T-helper 1 cell (primary cell): ENCODE results near the gene PEX11G.

ENCODE experiments used
- DNase-seq, 5 donors: peaks; one replicate each; pipeline ENCODE4 v3.0.0-alpha.2; 2012 to 2020
- total RNA-seq, 4 donors: gene quantifications; one replicate each; lab custom pipeline; 2026; lab: John Stamatoyannopoulos, UW

Gene PEX11G
- 0 to 0.83 (median 0.54) reads per million in 4 donors for total RNA-seq

DNA sequence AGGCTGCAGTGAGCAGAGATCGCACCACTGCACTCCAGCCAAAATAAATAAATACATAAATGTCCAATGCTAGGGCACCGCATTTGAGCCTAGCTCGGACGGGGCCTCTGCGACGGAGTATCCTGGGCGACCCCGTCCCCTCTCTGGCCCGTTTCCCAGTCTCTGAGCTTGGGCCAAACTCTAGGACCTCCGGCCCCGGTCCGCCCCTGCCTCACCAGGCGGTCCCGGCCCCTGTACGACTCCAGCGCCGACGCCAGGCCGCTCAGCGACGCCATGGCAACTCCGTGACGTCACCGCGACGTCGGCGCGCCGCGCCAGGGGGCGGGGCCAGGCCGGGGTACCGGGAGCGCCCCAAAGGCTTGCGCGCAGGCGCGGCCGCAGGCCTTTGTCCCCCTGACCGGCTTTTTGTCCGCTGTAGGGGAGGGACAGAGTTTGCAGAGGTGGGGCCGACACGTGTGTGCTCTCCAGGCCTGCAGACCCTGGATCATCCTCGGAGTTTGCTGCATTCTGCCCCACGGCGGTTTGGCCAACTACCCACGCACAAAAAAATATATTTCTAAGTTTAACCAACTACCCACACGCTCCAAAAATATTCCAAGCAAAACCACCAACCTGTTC, at the start of gene PEX11G:
TSS of gene PEX11G (minus strand) at position 300 of the 618 bp plus-strand sequence. CDS start at position 275, 25 bp downstream.
- peak; percentile 73 to 89 (median 85) for DNase-seq

DNA sequence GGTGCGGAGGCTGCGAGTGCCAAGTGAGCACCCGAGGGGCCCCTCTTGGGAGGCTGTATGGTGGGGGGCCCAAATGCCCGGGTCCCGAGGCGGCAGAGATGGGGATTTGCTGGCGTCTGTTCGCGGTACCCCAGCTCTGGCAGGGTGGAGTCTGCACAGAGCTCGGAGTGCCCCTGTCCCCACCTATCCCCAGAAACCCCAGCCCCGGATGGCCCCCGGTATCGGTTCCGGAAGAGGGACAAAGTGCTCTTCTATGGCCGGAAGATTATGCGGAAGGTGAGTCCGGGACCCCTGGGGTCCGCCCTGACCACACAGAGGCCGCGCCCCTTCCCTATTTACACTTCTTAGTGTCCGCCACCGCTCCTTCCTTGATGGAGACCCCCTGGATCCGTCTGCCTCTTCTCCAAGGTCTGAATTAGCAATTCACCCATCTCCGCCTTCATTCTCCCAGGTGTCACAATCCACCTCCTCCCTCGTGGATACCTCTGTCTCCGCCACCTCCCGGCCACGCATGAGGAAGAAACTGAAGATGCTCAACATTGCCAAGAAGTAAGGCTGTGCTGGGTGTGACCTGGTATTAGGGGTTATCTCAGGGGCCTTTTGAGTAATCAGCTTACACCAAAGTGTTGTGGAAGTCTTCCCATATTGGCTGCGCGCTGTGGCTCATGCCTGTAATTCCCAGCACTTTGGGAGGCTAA, 47.3 kb upstream of the PEX11G start:
- DNase-seq = no peak

DNA sequence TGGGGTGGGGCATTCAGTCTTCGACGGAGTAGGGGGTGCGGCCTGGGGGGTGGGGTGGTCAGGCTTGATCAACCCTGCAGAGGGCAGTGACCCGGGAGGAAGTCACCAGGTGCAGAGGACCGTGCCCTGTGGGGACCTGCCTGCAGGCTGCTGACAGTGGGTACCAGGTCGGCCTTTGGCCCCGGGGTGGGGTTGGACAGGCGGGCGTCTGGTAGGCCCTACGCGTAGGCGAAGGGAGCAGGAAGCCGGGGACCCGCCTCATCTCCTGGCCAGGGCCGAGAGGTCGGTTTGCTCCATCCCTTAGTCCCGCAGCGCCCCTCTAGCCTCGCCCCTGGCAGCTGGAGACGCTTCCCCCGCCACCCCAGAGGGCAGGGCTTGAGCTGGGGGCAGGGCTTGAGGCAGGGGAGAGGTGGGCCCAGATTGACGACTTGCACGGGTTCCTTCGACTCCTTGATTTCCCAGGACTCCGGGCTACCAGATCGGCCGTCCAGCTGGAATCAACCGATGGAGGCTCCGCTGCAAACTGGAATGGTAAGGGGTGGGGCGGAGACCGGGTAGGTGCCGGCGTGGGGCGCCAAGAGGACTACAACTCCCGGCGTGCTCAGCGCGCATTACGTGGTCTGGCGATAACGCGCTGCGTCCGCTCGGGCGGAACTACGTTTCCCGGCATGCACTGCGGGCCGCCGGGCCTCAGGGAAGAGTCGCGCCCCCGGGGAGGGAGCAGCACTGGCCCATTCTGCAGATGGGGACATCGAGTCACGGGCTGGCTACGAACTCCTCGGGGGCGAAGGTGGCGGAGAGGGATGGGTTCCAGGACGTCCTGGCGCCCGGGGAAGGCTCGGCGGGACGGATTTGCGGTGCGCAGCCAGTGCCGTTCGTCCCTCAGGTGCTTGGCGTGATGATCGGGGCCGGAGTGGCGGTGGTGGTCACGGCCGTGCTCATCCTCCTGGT, 46.5 kb upstream of the PEX11G start, which contains the start of gene PNPLA6:
TSS of gene PNPLA6 (plus strand) at position 671 of the 951 bp plus-strand sequence. CDS start at position 743, 72 bp downstream.
- peak; percentile 79 to 92 (median 89) for DNase-seq

DNA sequence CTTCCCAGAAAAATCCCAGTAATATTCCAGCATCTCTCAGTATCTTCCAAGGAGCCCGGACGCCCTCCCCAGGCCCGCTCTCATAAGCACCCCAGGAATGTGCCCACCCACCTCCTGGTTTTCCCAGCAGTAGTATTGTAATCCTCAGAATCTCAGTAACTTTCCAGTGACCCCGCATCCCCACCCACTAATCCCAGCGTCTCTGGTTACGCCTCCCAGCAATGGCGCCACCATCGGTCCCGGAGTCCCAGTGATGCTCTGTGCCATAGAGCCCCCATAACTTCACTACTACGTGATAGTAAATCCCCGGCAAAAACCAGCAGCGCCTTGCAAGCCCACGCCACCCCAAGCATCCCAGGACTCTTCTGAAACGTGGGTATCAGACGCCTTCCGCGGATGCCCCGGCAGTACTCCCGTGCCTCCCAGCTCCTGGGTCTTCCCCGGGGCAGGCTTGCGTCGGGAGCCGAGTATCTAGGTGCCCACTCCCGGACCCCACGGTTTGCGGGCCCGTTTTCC, 45.8 kb upstream of the PEX11G start:
- peak in 1 of 5 donors; percentile 26 for DNase-seq

DNA sequence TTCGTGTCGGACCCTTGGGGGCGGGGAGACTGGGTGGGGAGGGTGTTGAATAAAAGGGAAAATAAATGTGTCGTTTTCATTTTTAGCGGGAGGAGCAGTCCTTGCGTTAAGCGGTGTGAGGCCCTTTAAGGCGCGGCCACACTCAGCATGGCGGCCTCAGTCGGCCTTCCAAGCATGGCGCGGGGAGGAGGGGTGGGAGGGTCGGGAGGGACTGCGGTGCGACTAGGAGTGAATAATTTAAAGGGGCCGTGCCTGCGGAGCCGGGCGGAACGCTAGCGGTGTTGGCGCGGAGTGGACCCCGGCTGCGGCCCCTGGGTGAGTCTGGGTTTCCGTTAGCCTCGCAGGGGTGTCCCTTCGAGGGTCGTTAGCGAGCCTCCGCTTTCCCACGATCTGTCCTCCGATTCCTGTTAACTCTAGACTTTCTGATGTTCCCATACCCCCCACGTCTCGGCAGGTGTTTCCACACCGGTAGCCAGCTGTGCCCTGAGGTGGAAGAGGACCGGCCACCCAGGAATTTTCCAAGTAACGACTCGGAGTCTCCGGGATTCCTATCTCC, 45.2 kb upstream of the PEX11G start:
- peak; percentile 75 to 91 (median 79) for DNase-seq

DNA sequence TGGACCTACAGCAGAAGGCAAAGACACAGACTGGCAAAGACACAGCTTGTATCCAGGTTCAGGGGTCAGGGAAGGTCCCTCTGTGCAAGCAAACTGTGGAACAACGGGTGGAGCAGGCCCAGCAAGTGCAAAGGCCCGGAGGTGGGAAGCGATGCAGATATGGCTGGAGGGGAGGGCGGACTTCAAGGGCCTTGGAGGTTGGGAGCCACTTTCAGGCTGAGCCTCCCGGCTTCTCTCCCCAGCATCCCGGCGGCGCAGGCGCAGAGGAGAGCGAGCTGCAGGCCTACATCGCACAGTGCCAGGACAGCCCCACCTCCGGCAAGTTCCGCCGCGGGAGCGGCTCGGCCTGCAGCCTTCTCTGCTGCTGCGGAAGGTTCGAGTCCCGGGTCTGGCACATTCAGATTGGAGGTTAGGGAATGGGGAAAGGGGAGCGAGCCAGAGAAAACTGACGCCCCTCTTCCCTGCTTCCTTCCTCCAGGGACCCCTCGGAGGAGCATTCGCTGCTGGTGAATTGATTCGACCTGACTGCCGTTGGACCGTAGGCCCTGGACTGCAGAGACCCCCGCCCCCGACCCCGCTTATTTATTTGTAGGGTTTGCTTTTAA, 44.5 kb upstream of the PEX11G start:
- DNase-seq = no peak

DNA sequence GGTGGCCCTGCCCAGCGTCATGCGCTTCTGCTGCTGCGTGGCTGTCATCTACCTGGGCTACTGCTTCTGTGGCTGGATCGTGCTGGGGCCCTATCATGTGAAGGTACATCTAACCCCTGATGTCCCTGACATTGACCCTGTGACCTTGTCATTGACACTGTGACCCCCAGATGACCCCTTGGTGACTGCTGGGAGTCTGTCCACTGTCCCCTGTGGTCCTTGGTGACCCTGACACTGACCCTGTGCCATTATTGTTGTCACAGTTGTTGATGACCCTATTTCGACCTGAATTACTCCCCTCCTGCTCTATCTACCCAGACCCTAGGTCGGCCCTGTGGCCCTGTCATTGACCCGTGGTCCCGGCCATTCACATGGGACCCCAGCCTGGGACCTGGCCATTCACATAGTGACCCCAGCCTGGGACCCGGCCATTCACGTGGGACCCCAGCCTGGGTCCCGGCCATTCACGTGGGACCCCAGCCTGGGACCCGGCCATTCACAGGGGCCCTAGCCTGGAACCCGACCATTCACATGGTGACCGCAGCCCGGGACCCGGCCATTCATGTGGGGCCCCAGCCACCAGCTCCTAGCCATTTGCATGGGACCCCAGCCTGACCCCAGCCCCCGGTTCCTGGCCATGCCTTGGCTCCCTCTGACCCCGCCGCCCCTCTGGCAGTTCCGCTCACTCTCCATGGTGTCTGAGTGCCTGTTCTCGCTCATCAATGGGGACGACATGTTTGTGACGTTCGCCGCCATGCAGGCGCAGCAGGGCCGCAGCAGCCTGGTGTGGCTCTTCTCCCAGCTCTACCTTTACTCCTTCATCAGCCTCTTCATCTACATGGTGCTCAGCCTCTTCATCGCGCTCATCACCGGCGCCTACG, 41.0 kb upstream of the PEX11G start:
- DNase-seq = no peak

DNA sequence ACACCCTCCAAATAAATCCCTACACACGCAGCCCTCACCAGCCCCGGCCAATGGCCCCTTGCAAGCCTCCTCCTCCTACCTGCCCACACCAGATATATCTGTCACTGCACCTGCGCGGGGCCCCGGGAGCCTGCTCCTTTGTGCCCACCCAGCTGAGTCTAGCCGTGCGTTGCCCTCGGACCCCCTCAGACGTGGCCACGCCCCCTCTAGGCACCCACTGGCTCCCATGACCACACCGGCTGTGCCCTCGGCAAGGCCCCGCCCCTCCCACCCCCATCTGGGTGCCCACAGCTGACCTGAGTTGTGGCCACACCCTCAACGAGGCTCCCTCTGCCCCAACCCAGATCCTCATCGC, 40.4 kb upstream of the PEX11G start:
- no peak for DNase-seq

DNA sequence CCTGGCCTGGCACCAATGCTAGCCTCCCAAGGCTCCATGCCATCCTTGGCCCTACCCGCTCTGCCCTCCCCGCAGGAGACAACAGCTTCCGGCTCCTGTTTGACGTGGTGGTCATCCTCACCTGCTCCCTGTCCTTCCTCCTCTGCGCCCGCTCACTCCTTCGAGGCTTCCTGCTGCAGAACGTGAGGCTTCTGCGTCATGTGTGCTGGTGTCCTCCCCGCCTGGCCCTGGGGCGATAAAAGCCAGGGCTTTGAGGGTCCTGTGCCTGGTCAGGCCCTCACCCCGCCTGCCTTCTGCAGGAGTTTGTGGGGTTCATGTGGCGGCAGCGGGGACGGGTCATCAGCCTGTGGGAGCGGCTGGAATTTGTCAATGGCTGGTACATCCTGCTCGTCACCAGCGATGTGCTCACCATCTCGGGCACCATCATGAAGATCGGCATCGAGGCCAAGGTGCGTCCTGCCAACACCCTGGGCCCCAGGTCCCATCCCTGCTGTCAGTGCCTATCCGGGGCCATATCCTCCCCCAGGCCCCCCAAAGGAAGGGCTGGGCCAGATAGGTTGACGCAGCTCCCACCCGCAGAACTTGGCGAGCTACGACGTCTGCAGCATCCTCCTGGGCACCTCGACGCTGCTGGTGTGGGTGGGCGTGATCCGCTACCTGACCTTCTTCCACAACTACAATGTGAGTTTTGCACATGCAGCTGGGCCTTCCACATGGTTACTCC, 39.8 kb upstream of the PEX11G start:
- no peak for DNase-seq

DNA sequence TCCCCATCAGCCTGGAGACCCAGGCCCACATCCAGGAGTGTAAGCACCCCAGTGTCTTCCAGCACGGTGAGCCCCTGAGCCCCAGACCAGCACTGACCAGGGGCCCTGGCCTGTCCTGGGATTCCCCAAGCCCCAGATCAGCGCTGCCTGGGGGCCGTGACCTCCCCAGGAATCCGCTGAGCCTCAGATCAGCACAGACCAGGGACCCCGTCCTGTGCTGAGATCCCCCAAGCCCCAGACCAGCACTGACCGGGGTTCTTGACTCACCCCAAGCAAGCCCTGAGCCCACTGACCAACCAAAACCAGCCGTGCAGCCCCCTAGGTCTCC, 39.3 kb upstream of the PEX11G start:
- DNase-seq = no peak

DNA sequence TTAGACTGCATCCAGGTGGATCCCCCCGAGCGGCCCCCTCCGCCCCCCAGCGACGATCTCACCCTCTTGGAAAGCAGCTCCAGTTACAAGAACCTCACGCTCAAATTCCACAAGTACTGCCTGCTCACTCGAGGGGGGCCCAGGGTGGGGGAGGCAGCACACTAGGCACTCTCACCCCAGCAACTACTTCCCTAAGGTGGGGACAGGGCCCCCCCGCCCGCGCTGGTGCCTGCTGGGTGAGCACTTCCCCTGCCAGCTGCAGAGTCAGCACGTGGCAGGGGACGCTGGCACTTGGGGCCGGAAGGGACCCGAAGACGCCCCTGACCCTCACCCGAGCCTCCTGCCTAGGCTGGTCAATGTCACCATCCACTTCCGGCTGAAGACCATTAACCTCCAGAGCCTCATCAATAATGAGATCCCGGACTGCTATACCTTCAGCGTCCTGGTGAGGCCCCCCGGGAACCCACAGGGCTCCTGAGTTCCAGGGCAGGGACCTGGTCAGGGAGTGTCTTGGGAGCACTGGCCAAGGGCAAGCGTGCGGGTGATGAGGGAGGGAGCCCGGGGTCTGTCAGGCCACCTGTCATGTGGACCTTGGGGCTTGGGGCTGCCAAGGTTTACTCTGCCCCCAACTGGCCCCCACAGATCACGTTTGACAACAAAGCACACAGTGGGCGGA, 38.8 kb upstream of the PEX11G start:
- DNase-seq = no peak

DNA sequence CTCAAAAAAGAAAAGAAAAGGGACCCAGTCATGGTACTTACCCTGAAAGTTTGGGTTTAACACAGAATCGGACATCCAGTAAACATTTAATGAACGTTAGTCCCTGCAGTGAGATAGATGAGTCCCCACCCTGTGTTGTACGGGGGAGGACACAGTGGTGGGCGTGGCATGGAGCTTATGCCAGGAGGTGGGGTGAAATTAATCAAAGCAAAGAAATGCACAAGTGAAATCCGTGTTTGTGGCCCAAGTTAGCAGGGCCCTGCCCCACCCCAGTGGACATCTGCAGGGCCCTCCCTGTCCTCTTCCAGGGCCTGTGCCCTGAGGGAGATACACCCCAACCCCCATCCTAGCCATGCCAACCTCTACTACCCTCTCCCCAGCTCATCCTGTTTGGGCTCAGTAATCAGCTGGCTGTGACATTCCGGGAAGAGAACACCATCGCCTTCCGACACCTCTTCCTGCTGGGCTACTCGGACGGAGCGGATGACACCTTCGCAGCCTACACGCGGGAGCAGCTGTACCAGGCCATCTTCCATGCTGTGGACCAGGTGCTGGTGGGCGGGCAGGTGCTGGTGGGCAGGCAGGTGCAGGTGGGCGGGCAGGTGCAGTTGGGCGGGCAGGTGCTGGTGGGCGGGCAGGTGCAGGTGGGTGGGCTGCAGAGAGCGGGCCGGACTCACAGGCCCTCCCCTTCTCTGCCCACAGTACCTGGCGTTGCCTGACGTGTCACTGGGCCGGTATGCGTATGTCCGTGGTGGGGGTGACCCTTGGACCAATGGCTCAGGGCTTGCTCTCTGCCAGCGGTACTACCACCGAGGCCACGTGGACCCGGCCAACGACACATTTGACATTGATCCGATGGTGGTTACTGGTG, 37.5 kb upstream of the PEX11G start:
- no peak for DNase-seq

DNA sequence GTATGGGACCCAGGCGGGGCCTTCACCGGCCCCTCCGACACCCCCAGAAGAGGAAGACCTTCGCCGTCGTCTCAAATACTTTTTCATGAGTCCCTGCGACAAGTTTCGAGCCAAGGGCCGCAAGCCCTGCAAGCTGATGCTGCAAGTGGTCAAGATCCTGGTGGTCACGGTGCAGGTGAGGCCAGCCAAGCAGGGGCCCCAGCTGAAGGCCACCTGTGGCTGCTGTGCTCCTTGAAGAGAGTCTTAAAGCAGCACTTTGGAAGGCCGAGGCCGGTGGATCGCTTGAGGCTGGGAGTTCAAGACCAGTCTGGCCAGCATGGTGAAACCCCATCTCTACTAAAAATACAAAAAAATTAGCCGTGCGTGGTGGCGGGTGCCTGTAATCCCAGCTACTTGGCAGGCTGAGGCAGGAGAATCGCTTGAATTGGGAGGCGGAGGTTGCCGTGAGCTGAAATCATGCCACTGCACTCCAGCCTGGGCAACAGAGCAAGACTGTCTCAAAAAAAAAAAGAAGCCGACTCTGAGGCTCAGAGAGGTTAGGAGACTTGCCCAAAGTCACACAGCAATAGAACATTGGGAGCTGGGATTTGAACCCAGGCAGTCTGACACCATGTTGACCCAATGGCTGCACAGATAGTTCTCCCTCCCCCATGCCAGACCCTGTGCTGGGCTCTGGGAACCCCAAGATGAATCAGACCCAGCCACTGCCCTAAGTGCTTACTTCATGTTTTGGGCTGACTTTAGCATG, 36.3 kb upstream of the PEX11G start:
- DNase-seq = no peak

DNA sequence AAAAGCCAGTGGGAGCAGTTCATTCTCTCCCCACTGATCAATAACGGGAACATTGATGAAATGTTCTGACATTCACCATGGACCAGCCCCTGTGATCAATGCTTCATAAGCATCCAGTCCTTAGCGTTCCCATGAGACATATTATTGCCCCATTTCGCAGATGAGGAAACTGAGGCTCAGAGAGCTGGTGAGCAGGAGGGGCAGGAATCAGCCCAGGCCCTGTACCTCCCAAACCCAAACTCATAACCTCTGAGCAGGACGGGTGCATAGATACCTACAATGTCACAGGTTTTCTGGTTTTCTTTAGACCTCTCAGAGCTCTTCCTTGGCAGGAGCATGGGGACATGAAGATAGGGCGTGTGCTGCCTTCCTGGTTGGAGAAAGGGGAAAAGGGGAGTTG, 35.7 kb upstream of the PEX11G start:
- DNase-seq = no peak

DNA sequence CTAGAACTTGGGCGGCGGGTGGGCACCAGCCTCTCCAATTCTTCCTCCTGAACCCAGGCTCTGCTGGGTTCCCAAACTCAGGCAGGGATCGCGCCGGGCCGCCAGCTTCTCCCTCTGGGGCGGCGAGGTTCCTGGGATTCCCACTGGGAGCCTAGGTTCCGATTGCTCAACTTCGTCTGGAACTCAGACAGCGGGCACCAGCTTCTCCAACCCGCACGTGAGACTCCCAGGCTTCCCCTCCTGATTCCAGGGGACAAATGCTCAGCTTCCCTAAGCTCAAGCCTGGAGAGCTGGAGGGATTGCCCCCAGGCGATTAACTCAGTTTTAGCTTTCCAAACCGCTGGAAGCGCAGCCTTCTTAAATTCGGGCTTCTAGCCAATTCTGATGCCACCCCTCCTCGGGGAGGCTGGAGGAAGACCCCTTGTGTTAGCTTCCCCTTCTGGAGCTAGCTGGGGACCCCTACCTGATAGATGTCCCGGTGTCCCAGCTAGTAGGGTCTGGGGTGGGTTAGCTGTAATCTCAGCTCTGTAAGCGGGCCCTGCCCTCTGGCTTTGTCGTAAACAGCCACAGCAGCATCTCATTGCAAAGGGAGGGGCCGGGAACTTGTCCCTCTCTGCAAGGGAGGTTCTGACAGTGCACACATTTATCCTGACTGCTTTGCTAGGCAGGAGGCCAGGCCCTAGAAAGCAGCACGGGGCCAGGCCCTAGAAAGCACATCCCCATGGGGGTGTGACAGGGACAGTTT, 34.3 kb upstream of the PEX11G start:
- DNase-seq = no peak

DNA sequence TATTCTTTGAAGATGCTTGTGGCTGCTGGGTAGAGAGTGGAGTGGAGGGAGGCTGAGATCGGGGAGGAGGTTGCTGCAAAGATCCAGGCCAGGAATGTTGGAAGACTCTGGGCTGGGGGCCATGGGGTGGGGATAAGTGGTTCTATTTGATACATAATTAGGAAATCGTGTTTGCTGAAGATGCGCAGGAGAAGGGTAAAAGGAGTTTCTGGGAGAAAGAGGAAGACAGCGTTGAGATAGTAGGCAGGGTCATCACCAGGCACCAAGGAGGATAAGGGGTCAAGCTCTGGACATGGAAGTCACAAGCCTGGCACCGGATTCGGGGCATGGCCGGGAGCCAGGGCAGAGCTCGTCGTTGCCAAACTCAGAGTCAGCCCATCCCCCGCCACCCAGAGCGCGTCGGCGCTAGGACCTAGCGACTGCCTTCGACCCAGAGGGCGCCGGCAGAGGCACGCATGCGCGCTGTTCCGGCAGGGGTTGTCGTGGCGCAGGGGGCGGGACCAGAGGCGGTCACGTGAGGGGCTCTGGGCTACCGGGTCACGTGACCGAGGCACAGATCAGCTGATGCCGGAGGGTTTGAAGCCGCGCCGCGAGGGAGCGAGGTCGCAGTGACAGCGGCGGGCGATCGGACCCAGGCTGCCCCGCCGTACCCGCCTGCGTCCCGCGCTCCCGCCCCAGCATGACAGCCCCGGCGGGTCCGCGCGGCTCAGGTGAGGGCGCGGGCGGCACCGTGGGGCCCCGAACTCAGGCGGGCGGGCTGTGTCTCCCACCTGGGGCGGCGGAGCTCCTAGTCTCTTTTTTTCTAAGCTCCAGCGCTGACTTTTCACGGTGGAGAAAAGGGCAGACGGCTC, 33.5 kb upstream of the PEX11G start, which contains the start of gene MCOLN1:
TSS of gene MCOLN1 (plus strand) at position 553 of the 851 bp plus-strand sequence. CDS start at position 680, 127 bp downstream.
- DNase-seq = peak; percentile 98 to 100 (median 99)
